H9 (cell line): ENCODE measurements around the gene TRIM17. TPM values are rescaled to one million over a fixed set of nuclear protein-coding genes. Genes with fewer than 3 reads are reported as not detected.

Experiments used
- DNase-seq: peaks from one replicate; pipeline ENCODE4 v3.0.0-alpha.2; 2017
- H2AFZ ChIP-seq: one replicate; pipeline ENCODE4 v1.6.1; 2013; ENCODE audit warnings: mild to moderate bottlenecking, low read length, control low read depth, moderate library complexity
- H2AK5ac ChIP-seq: 2 replicates; pipeline ENCODE4 v1.6.1; 2013; ENCODE audit warnings: low read length, control low read depth, mixed read lengths; ENCODE audit not compliant: insufficient read length
- H2BK120ac ChIP-seq: one replicate; pipeline ENCODE4 v1.6.1; 2013; ENCODE audit warnings: low read depth, mild to moderate bottlenecking, low read length, control low read depth, inconsistent platforms; ENCODE audit not compliant: poor library complexity, severe bottlenecking
- H2BK12ac ChIP-seq: 2 replicates; pipeline ENCODE4 v1.6.1; 2013; ENCODE audit warnings: low read length, control low read depth, mixed read lengths, low read depth; ENCODE audit not compliant: insufficient read length
- H2BK15ac ChIP-seq: 2 replicates; pipeline ENCODE4 v1.6.1; 2013; ENCODE audit warnings: low read depth, low read length, control low read depth
- H2BK20ac ChIP-seq: one replicate; pipeline ENCODE4 v1.6.1; 2013; ENCODE audit warnings: low read depth, mild to moderate bottlenecking, low read length, control low read depth, inconsistent platforms; ENCODE audit not compliant: poor library complexity, severe bottlenecking
- H2BK5ac ChIP-seq: 2 replicates; pipeline ENCODE4 v1.6.1; 2013; ENCODE audit warnings: low read length, control low read depth, mixed read lengths; ENCODE audit not compliant: insufficient read length
- H3K14ac ChIP-seq: 2 replicates; pipeline ENCODE4 v1.6.1; 2013; ENCODE audit warnings: low read length, control low read depth; ENCODE audit not compliant: insufficient read depth
- H3K18ac ChIP-seq: 2 replicates; pipeline ENCODE4 v1.6.1; 2013; ENCODE audit warnings: low read depth, mild to moderate bottlenecking, mixed read lengths, low read length, control low read depth; ENCODE audit not compliant: insufficient read length
- H3K23ac ChIP-seq: 2 replicates; pipeline ENCODE4 v1.6.1; 2013; ENCODE audit warnings: low read length, control low read depth, mixed read lengths, low read depth; ENCODE audit not compliant: insufficient read length
- H3K23me2 ChIP-seq: 2 replicates; pipeline ENCODE4 v1.6.1; 2013; ENCODE audit warnings: low read depth, mild to moderate bottlenecking, mixed read lengths, low read length, control low read depth; ENCODE audit not compliant: insufficient read length, poor library complexity, severe bottlenecking
- H3K27ac ChIP-seq: 2 replicates; pipeline ENCODE4 v1.5.1; 2013; ENCODE audit warnings: low read length, control low read depth, mixed read lengths, low read depth; ENCODE audit not compliant: insufficient read length
- H3K27me3 ChIP-seq: 2 replicates; pipeline ENCODE4 v1.6.1; 2013; ENCODE audit warnings: low read length, control low read depth, inconsistent platforms; ENCODE audit not compliant: insufficient read depth
- H3K4ac ChIP-seq: 2 replicates; pipeline ENCODE4 v1.6.1; 2013; ENCODE audit warnings: low read depth, mild to moderate bottlenecking, control low read depth, inconsistent platforms, low read length, moderate library complexity
- H3K4me1 ChIP-seq: 2 replicates; pipeline ENCODE4 v1.6.1; 2013; ENCODE audit warnings: low read length, control low read depth, inconsistent platforms; ENCODE audit not compliant: insufficient read depth
- H3K4me2 ChIP-seq: 2 replicates; pipeline ENCODE4 v1.6.1; 2013; ENCODE audit warnings: low read length, control low read depth, mixed read lengths; ENCODE audit not compliant: insufficient read length, insufficient read depth
- H3K56ac ChIP-seq: 2 replicates; pipeline ENCODE4 v1.6.1; 2013; ENCODE audit warnings: low read depth, mild to moderate bottlenecking, mixed read lengths, low read length, control low read depth; ENCODE audit not compliant: insufficient read length
- H3K79me1 ChIP-seq: 2 replicates; pipeline ENCODE4 v1.6.1; 2013; ENCODE audit warnings: low read depth, mild to moderate bottlenecking, moderate library complexity, low read length, control low read depth, inconsistent platforms; ENCODE audit not compliant: insufficient read depth, poor library complexity, severe bottlenecking
- H3K79me2 ChIP-seq: 2 replicates; pipeline ENCODE4 v1.6.1; 2013; ENCODE audit warnings: low read length, control low read depth, inconsistent platforms; ENCODE audit not compliant: insufficient read depth
- H3K9ac ChIP-seq: 2 replicates; pipeline ENCODE4 v1.6.1; 2013; ENCODE audit warnings: low read length, control low read depth, mixed read lengths; ENCODE audit not compliant: insufficient read length; ENCODE audit errors: extremely low read depth
- H3K9me3 ChIP-seq: one replicate; pipeline ENCODE4 v1.6.1; 2013; ENCODE audit warnings: low read depth, low read length, inconsistent platforms; ENCODE audit not compliant: control insufficient read depth
- H3T11ph ChIP-seq: one replicate; pipeline ENCODE4 v1.6.1; 2013; ENCODE audit warnings: mild to moderate bottlenecking, low read length, control low read depth, inconsistent platforms
- H4K20me1 ChIP-seq: one replicate; pipeline ENCODE4 v1.6.1; 2013; ENCODE audit not compliant: control insufficient read depth, insufficient read length, insufficient read depth
- H4K5ac ChIP-seq: 2 replicates; pipeline ENCODE4 v1.6.1; 2013; ENCODE audit warnings: low read depth, mild to moderate bottlenecking, mixed read lengths, low read length, control low read depth; ENCODE audit not compliant: insufficient read length
- H4K8ac ChIP-seq: replicated peaks from 2 replicates; pipeline ENCODE4 v1.6.1; 2013; ENCODE audit warnings: low read length, control low read depth, mixed read lengths, low read depth; ENCODE audit not compliant: insufficient read length
- H4K91ac ChIP-seq: 2 replicates; pipeline ENCODE4 v1.6.1; 2013; ENCODE audit warnings: low read depth, mild to moderate bottlenecking, moderate library complexity, mixed read lengths, low read length, control low read depth; ENCODE audit not compliant: insufficient read length
- H3K27ac Mint-ChIP-seq, 3 experiments: 2 replicates in 2 of 3; 3 replicates in 1 of 3; pipeline ENCODE4 v1.8.0; 2020 to 2021; ENCODE audit warnings: mixed read lengths in 3 of 3, mild to moderate bottlenecking in 1 of 3, moderate library complexity in 1 of 3
- H3K27me3 Mint-ChIP-seq: 2 replicates; pipeline ENCODE4 v1.8.0; 2021; ENCODE audit warnings: low read depth, mild to moderate bottlenecking, moderate library complexity, mixed read lengths
- H3K36me3 Mint-ChIP-seq, 3 experiments: 2 replicates in 2 of 3; 3 replicates in 1 of 3; pipeline ENCODE4 v1.8.0; 2020 to 2021; ENCODE audit warnings: low read depth in 3 of 3, mixed read lengths in 3 of 3; ENCODE audit not compliant: insufficient read depth in 1 of 3
- H3K4me1 Mint-ChIP-seq, 2 experiments: 2 replicates each; pipeline ENCODE4 v1.8.0; 2020; ENCODE audit warnings: mixed read lengths in 2 of 2
- H3K4me3 Mint-ChIP-seq, 2 experiments: 2 replicates in 1 of 2; 3 replicates in 1 of 2; pipeline ENCODE4 v1.8.0; 2020 to 2021; ENCODE audit warnings: mild to moderate bottlenecking in 2 of 2, mixed read lengths in 2 of 2, moderate library complexity in 1 of 2
- H3K9me3 Mint-ChIP-seq, 2 experiments: 2 replicates in 1 of 2; 3 replicates in 1 of 2; pipeline ENCODE4 v1.8.0; 2020; ENCODE audit warnings: mild to moderate bottlenecking in 2 of 2, mixed read lengths in 2 of 2, moderate library complexity in 1 of 2
- CTCF ChIP-seq: fragments of 200-600 bp; sonication (generic); conservative IDR thresholded peaks from 3 replicates; pipeline ENCODE4 v1.8.0; 2021; ENCODE audit warnings: antibody characterized with exemption, mild to moderate bottlenecking
- WGBS: extraction: QIAGEN DNeasy Blood & Tissue Kit; methylation state at CpG from one replicate; pipeline ENCODE4 v1.1.7; 2013; ENCODE audit warnings: missing lambda C conversion rate, low lambda C conversion rate, mixed read lengths; ENCODE audit not compliant: insufficient read length; ENCODE audit errors: extremely low coverage; 5-methylcytosine and 5-hydroxymethylcytosine counted together
- total RNA-seq: library from RNA; stranded (reverse); gene quantifications from 2 replicates; pipeline ENCODE4 v1.2.1, GENCODE V29; 2021

Gene TRIM17
- total RNA-seq, 1 experiment from 2014 or later = 2.8 TPM

DNA sequence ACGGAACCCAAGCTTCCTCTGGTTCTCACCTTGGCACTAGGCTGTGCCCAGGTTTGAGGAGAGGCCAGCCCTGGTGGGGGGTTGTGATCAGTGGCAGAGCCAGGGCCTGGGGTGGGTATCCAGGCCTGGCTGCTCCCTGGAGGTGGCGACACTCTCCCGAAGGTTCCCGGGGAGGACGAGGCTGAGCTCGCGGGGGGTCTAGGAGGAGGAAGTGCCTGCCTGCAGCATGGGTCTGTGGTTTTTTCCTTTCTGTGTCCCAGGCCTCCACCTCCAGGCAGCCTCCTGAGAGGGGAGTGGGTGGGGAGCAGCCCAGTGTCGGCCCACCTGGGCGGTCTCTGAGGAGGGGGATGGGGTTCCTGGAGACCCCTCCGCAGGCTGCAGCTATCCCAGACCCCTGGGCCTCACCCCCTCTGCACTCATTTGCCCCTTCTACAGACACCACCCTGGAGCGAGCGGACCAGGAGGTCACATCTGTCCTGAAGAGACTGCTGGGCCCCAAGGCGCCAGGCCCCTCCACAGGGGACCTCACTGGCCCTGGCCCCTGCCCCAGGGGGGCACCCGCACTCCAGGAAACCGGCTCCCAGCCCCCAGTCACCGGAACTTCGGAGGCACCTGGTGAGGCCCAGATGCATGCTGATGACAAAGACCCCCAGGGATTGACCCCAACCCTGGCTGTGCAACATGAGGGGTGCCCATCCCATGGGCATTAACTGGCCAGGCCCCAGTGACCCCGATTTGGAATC, 54.3 kb downstream of the TRIM17 start:
- Histone ChIP-seq H3T11ph (no peak overlapping the region), H3K18ac (no peak overlapping the region), H3K14ac (no peak overlapping the region; the same call in 1 of the 2 replicates), H3K4ac (no peak overlapping the region), H3K9me3 (no peaks in the 10 kb centered on the region), H2AFZ (no peak overlapping the region), H2BK5ac (no peak overlapping the region), H3K9ac (no peak overlapping the region), H3K4me1 (no peaks in the 10 kb centered on the region), H2AK5ac (no peak overlapping the region), H4K8ac (no peak overlapping the region), H3K4me2 (no peak overlapping the region), H3K79me1 (no peaks in the 10 kb centered on the region), H2BK20ac (no peak overlapping the region), H3K23me2 (no peaks in the 10 kb centered on the region), H4K91ac (no peak overlapping the region), H2BK120ac (no peak overlapping the region), H3K23ac (no peak overlapping the region), H3K79me2 (no peaks in the 10 kb centered on the region), H2BK15ac (no peak overlapping the region), H3K27me3 (no peaks in the 10 kb centered on the region), H3K27ac (no peak overlapping the region), H2BK12ac (no peak overlapping the region), H4K5ac (no peak overlapping the region), H3K56ac (no peak overlapping the region), H4K20me1 (peaks cover 4% of the 10 kb centered on the region)
- Mint-ChIP-seq H3K4me3 (no peak overlapping the region), H3K27me3 (peaks cover 5% of the 10 kb centered on the region), H3K27ac (no peak overlapping the region), H3K4me1 (peaks cover 0 to 3% of the 10 kb centered on the region in 2 experiments; a peak in 1 of 4 replicates), H3K36me3 (peaks cover 0 to 3% (median 1%) of the 10 kb centered on the region in 3 experiments; a peak in 3 of 7 replicates), H3K9me3 (no peaks in the 10 kb centered on the region)
- TF ChIP-seq CTCF = no peak
- WGBS = no CpG with 5 or more reads among the region's 18 CpGs
- DNase-seq = no peak
